ENCODE data around the gene YARS1.

GRCh38 chr1:32773764-32774463 is 43.2 kb downstream of the YARS1 start:
- TF ChIP-seq ZNF70 (CRISPR knock-in tag; IDR thresholded peaks at IDR 0.05) (no peak), PATZ1 (CRISPR knock-in tag; IDR thresholded peaks at IDR 0.05; ENCODE audit: borderline replicate concordance) (no peak)

Data from SK-N-SH treated with all-trans-retinoic acid at 6 μM for 48 hours (cell line).